ENCODE data around the gene CDKN2AIPNL. TPM values are rescaled to one million over a fixed set of nuclear protein-coding genes. Genes with fewer than 3 reads are reported as not detected.

CDKN2AIPNL gene
- total RNA-seq, 8 experiments from 2014 or later, result 30.6 to 67.3 (median 44.6) TPM

Other genes starting within 250 kb of the CDKN2AIPNL start
- 100 to 1,000 TPM; 368 to 550 (median 471) TPM for gene SKP1, start 234.9 kb downstream of the CDKN2AIPNL start, total RNA-seq
- 10 to 100 TPM; 51.9 to 86.0 (median 69.2) TPM for gene PPP2CA, start 185.8 kb downstream of the CDKN2AIPNL start, total RNA-seq
- 10 to 100 TPM in 4 of 8 experiments, 1 to 10 TPM in 4; 3.1 to 16.3 (median 8.9) TPM for gene CDKL3, start 44.7 kb downstream of the CDKN2AIPNL start, total RNA-seq
- 10 to 100 TPM; 27.9 to 72.9 (median 41.9) TPM for gene UBE2B, start 40.3 kb downstream of the CDKN2AIPNL start, total RNA-seq
- 10 to 100 TPM in 3 of 8 experiments, 1 to 10 TPM in 4, under 1 TPM in 1; 0.46 to 20.7 (median 7.6) TPM for gene JADE2, start 113.8 kb upstream of the CDKN2AIPNL start, total RNA-seq
- 10 to 100 TPM; 28.2 to 51.8 (median 41.6) TPM for gene SAR1B, start 220.9 kb upstream of the CDKN2AIPNL start, total RNA-seq
- 10 to 100 TPM; 19.2 to 45.4 (median 26.8) TPM for gene SEC24A, start 236.9 kb upstream of the CDKN2AIPNL start, total RNA-seq